NCI-H187 (cell line): Measurements from ENCODE around the gene MOGAT3.

Experiments used
- DNase-seq, 2 experiments: peaks; one replicate each; lab custom pipeline; 2025; lab: John Stamatoyannopoulos, UW

The MOGAT3 gene

GRCh38 chr7:101160910-101161309 lies 39.9 kb downstream of the MOGAT3 start:
- DNase-seq: no peak

DNA sequence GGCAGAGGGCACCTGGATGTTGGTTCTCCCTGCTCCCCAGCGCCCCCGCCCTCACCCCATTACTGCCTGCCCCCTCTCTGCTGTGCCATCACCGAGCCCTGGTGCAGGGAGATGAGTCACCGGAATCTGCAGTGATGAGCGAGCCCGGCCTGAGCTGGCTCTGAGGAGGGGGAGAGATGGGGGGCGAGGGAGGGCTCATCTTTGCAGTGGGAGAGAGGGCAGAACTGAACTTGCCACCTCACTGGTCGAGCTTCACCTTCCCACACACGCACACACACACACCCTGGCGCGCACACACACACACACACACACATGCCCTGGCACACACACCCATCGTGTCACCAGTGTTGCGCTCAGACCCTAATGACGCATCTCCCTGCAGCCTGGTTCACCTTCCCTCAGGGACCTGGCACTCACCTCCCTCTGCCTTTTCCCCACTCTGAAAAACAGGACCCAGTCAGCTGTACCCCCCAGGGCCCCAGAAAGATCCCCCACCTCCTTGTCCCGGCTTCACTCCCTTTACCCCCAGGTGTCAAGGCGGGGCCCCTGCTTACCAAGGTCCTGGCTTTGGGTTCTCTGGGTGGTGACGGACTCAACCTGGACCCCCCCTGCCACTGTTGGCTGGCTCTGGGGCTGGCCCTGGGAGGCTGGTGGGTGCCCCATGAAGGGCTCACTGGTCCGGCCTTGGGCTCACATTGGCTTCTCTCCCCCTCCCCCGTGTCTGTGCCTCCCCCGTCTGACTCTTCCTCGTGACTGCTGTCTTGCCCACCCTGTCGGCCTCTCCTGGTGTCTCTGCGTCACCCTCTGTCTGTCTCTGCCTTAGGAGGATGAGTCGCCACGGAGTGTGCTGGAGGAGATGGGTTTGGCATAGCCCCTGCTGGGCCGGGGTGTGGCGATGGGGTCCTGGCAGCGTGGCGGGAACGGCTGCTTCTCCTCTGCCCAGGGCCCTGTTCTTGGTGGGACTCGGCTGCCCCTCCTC lies 40.9 kb downstream of the MOGAT3 start:
- no peak for DNase-seq

DNA sequence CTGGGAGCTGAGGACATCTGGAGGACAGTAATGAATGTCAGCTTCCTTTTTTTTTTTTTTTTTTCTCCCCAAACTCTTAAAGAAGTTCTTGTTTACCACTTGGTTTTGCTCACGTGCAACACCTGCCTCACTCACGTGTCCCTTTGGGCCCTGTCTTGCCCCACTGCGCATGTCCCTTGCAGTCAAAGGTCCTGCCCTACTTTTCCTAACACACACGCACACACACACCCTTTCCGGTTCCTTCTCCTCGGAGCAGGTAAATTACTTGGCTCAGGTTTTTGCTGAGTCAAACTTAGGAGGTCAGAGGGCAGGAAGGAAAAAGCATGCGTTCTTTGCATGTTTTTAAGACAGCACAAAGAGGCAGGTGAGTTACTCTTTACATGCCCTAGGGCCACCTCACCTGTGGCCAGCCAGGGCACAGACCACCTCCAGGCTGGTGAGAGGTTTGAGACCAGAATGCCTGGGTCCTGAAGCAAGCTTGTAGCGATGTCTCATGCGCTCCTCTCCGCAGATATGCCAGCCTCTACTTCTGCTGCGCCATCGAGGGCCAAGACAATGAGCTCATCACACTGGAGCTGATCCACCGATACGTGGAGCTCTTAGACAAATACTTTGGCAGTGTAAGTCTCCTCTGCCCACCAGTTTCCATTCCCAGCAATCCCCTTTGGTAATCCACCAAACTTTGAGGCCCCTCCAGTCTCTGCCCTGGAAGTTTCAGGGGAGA lies 43.8 kb downstream of the MOGAT3 start:
- DNase-seq: no peak

GRCh38 chr7:101156277-101156676 lies 44.6 kb downstream of the MOGAT3 start:
- no peak for DNase-seq

GRCh38 chr7:101155303-101155702 lies 45.5 kb downstream of the MOGAT3 start:
- DNase-seq: no peak

- no peak for DNase-seq
Observed at GRCh38 chr7:101154693-101155102, 46.1 kb downstream of the MOGAT3 start.

DNA sequence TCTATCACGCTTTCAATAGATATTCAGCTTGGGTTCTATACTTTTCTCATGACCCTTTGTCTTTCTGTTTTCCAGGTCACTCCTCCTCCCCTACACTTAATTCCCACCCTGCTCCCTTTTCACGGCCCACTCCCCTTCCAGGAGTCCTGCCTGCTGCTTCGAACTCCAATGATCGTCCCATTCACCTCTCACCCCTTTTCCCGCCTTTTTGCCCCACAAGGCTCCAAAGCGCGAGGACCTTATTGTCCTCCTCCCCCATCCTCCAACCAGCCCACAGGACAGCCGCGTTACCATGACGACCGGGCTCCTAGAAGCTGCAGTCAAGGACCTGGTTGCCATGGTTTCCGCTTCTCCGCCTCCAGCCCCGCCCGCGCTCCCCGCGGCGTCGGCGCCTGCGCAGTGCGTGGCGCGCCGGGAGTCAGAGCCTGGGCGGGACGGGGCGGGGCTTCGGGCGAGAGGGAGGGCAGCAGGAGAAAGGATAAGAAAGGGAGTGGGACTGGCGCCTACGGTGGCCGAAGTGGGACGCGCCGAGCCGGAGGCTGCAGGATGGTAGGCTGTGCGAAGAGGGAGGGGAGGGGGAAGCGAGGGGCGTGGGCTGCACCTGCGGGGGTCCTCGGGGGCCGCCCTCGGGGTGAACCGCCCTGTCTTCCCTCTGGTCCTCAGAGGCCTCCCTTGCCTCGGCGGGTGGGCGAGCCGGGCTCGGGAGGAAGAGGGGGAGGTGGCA lies 46.7 kb downstream of the MOGAT3 start, which contains the start of gene AP1S1:
Gene AP1S1, plus strand, starts transcription at position 508 of the 724 bp plus-strand sequence. Its CDS starts 39 bp downstream, at position 547.
- peak; percentile 95 to 99 for DNase-seq

GRCh38 chr7:101151908-101152651 lies 48.8 kb downstream of the MOGAT3 start:
- DNase-seq: no peak
